Sigmoid colon (tissue), 4 donors: ENCODE data around the gene VPS35L.

ENCODE experiments used
- POLR2AphosphoS5 ChIP-seq, 4 donors: sonication (generic); formaldehyde crosslinking; IDR thresholded peaks; one replicate each; pipeline ENCODE4 v1.6.1; 2017; ENCODE audit warnings: antibody characterized with exemption in 4 of 4
- TF ChIP-seq, protein P1 (sequence below), 4 experiments: fragments of 450-650 bp in 3 of 4; fragments of 200-600 bp in 1 of 4; IDR thresholded peaks; one replicate each; pipeline ENCODE4 v1.5.1; 2016 to 2019; ENCODE audit warnings: antibody characterized with exemption in 4 of 4, mild to moderate bottlenecking in 3 of 4, moderate library complexity in 2 of 4

DNA sequence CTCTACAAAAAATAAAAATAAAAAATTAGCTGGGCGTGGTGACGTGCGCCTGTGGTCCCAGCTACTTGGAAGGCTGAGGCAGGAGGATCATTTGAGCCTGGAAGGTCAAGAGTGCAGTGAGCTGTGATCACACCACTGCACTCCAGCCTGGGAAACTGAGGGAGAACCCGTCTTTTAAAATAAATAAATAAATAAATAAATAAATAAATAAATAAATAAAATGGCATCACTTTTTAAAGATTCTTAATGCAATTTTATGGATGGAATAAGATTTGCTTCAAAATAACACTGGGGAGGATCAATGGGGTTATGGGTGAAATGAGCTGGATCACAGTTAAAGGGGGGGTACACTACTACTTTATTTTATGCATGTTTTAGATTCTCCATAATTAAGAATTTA is 48.5 kb upstream of the VPS35L start:
- TF ChIP-seq, protein P1, sequence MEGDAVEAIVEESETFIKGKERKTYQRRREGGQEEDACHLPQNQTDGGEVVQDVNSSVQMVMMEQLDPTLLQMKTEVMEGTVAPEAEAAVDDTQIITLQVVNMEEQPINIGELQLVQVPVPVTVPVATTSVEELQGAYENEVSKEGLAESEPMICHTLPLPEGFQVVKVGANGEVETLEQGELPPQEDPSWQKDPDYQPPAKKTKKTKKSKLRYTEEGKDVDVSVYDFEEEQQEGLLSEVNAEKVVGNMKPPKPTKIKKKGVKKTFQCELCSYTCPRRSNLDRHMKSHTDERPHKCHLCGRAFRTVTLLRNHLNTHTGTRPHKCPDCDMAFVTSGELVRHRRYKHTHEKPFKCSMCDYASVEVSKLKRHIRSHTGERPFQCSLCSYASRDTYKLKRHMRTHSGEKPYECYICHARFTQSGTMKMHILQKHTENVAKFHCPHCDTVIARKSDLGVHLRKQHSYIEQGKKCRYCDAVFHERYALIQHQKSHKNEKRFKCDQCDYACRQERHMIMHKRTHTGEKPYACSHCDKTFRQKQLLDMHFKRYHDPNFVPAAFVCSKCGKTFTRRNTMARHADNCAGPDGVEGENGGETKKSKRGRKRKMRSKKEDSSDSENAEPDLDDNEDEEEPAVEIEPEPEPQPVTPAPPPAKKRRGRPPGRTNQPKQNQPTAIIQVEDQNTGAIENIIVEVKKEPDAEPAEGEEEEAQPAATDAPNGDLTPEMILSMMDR (IDR thresholded peaks at IDR 0.05), result no peak
- TF ChIP-seq POLR2AphosphoS5 (IDR thresholded peaks at IDR 0.05), result no peak
